Measurements from ENCODE around the gene FITM1. TPM values are rescaled to one million over a fixed set of nuclear protein-coding genes. Genes with fewer than 3 reads are reported as not detected.

The FITM1 gene
- total RNA-seq, 1 donor from 2014 or later = 0.27 TPM

GRCh38 chr14:24160850-24161804, 30.7 kb downstream of the FITM1 start, which contains the start of gene IRF9:
TSS of gene IRF9 (plus strand) at chr14:24161265. CDS start at chr14:24162145, 880 bp downstream.
- peak; percentile 98 for TF ChIP-seq CTCF (IDR thresholded peaks at IDR 0.05)
- peak; percentile 95 for DNase-seq (ENCODE audit: low spot score)
- Mint-ChIP-seq H3K9me3 (ENCODE audit: low read depth) (no peaks in the 10 kb centered on the region), H3K27me3 (ENCODE audit: low read depth) (no peaks in the 10 kb centered on the region), H3K4me1 (ENCODE audit: low read depth) (peaks cover 20% of the 10 kb centered on the region), H3K4me3 (ENCODE audit: unreplicated experiment) (peak within 1 kb of the TSS; percentile 86), H3K36me3 (ENCODE audit: low read depth) (peaks cover 32% of the 10 kb centered on the region), H3K27ac (ENCODE audit: unreplicated experiment) (peak within 1 kb of the TSS; percentile 85)

- Mint-ChIP-seq H3K9me3 (ENCODE audit: low read depth) (no peaks in the 10 kb centered on the region), H3K4me1 (ENCODE audit: low read depth) (peaks cover 20% of the 10 kb centered on the region), H3K27me3 (ENCODE audit: low read depth) (no peaks in the 10 kb centered on the region), H3K36me3 (ENCODE audit: low read depth) (peaks cover 32% of the 10 kb centered on the region), H3K4me3 (ENCODE audit: unreplicated experiment) (peak overlapping the region; percentile 86), H3K27ac (ENCODE audit: unreplicated experiment) (peak overlapping the region; percentile 85)
- no peak for TF ChIP-seq CTCF (IDR thresholded peaks at IDR 0.05)
- peak; percentile 40 for DNase-seq (ENCODE audit: low spot score)
Observed at GRCh38 chr14:24162093-24162492, 31.6 kb downstream of the FITM1 start.

GRCh38 chr14:24164518-24164991, 34.1 kb downstream of the FITM1 start:
- TF ChIP-seq CTCF (IDR thresholded peaks at IDR 0.05) = no peak
- no peak overlapping the region for H3K27ac Mint-ChIP-seq (ENCODE audit: unreplicated experiment)
- H3K36me3 Mint-ChIP-seq (ENCODE audit: low read depth) = peaks cover 38% of the 10 kb centered on the region
- no peaks in the 10 kb centered on the region for H3K27me3 Mint-ChIP-seq (ENCODE audit: low read depth)
- H3K9me3 Mint-ChIP-seq (ENCODE audit: low read depth) = no peaks in the 10 kb centered on the region
- H3K4me1 Mint-ChIP-seq (ENCODE audit: low read depth) = peaks cover 20% of the 10 kb centered on the region
- peak; percentile 80 for DNase-seq (ENCODE audit: low spot score)
- no peak overlapping the region for H3K4me3 Mint-ChIP-seq (ENCODE audit: unreplicated experiment)

- H3K4me1 Mint-ChIP-seq (ENCODE audit: low read depth) = peaks cover 18% of the 10 kb centered on the region
- DNase-seq (ENCODE audit: low spot score) = peak; percentile 32
- no peaks in the 10 kb centered on the region for H3K27me3 Mint-ChIP-seq (ENCODE audit: low read depth)
- H3K9me3 Mint-ChIP-seq (ENCODE audit: low read depth) = no peaks in the 10 kb centered on the region
- no peak overlapping the region for H3K27ac Mint-ChIP-seq (ENCODE audit: unreplicated experiment)
- peaks cover 36% of the 10 kb centered on the region for H3K36me3 Mint-ChIP-seq (ENCODE audit: low read depth)
- no peak for TF ChIP-seq CTCF (IDR thresholded peaks at IDR 0.05)
- no peak overlapping the region for H3K4me3 Mint-ChIP-seq (ENCODE audit: unreplicated experiment)
Observed at GRCh38 chr14:24165785-24166184, 35.3 kb downstream of the FITM1 start.

- Mint-ChIP-seq H3K4me1 (ENCODE audit: low read depth) (peaks cover 4% of the 10 kb centered on the region), H3K27me3 (ENCODE audit: low read depth) (no peaks in the 10 kb centered on the region), H3K4me3 (ENCODE audit: unreplicated experiment) (no peak overlapping the region), H3K9me3 (ENCODE audit: low read depth) (no peaks in the 10 kb centered on the region), H3K27ac (ENCODE audit: unreplicated experiment) (no peak overlapping the region), H3K36me3 (ENCODE audit: low read depth) (peaks cover 35% of the 10 kb centered on the region)
- no peak for DNase-seq (ENCODE audit: low spot score)
- TF ChIP-seq CTCF (IDR thresholded peaks at IDR 0.05) = no peak
Observed at GRCh38 chr14:24167469-24168114, 37.1 kb downstream of the FITM1 start.

Data from chondrocyte (in vitro differentiated cells).